ENCODE results near the gene SLX4.

Gene SLX4

GRCh38 chr16:3584412-3584811, 27.0 kb downstream of the SLX4 start:
- no peak for FAIRE-seq
- TF ChIP-seq CTCF (IDR thresholded peaks at IDR 0.05; ENCODE audit: insufficient read depth, missing control alignments): no peak
- DNase-seq (ENCODE audit: insufficient read length, low spot score): no peak

GRCh38 chr16:3583303-3584038, 27.9 kb downstream of the SLX4 start:
- FAIRE-seq: no peak
- no peak for DNase-seq (ENCODE audit: insufficient read length, low spot score)
- no peak for TF ChIP-seq CTCF (IDR thresholded peaks at IDR 0.05; ENCODE audit: insufficient read depth, missing control alignments)

- DNase-seq (ENCODE audit: insufficient read length, low spot score): no peak
- no peak for FAIRE-seq
- no peak for TF ChIP-seq CTCF (IDR thresholded peaks at IDR 0.05; ENCODE audit: insufficient read depth, missing control alignments)
Measured at GRCh38 chr16:3582276-3583165, 28.9 kb downstream of the SLX4 start.

GRCh38 chr16:3581392-3581791, 30.0 kb downstream of the SLX4 start:
- TF ChIP-seq CTCF (IDR thresholded peaks at IDR 0.05; ENCODE audit: insufficient read depth, missing control alignments): no peak
- FAIRE-seq: no peak
- no peak for DNase-seq (ENCODE audit: insufficient read length, low spot score)

- no peak for FAIRE-seq
Measured at GRCh38 chr16:3580686-3581085, 30.7 kb downstream of the SLX4 start.

GRCh38 chr16:3580251-3580651, 31.2 kb downstream of the SLX4 start:
- DNase-seq (ENCODE audit: insufficient read length, low spot score) (no peak), FAIRE-seq (no peak)
- no peak for TF ChIP-seq CTCF (IDR thresholded peaks at IDR 0.05; ENCODE audit: insufficient read depth, missing control alignments)

More at GRCh38 chr16:3580686-3581085, 30.7 kb downstream of the SLX4 start:
- DNase-seq (ENCODE audit: insufficient read length, low spot score): no peak
- TF ChIP-seq CTCF (IDR thresholded peaks at IDR 0.05; ENCODE audit: insufficient read depth, missing control alignments): no peak
